ENCODE data around the gene GNA14.

DNA sequence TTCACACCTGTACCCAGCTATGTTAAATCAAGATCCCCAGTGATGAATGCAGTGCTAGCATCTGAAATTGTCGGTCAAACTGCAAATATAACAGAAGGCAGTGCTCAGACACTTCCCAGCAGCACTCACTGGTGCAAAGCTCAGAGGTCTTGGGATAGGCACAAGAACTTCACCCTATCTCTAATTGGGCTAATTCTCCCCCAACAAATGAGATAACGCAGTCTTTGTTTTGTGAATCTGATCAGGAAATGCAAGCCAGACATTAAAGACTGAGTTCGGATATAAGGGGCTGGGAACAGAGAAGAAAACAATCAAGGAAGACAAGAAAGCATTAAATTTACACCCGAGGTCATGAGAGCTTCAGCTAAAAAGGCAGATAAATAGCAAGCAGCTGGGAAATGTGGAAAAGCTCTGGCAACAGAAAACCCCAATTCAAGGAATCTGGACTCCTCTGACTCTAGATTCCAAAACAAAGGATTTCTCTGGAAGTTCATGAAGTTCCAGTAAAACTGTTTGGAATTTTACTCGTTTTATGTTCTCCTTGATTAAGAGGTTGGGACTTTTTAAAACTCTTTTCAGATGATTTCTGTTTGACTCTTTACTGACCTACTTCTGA, 65.1 kb downstream of the GNA14 start:
- TF ChIP-seq, protein P1, sequence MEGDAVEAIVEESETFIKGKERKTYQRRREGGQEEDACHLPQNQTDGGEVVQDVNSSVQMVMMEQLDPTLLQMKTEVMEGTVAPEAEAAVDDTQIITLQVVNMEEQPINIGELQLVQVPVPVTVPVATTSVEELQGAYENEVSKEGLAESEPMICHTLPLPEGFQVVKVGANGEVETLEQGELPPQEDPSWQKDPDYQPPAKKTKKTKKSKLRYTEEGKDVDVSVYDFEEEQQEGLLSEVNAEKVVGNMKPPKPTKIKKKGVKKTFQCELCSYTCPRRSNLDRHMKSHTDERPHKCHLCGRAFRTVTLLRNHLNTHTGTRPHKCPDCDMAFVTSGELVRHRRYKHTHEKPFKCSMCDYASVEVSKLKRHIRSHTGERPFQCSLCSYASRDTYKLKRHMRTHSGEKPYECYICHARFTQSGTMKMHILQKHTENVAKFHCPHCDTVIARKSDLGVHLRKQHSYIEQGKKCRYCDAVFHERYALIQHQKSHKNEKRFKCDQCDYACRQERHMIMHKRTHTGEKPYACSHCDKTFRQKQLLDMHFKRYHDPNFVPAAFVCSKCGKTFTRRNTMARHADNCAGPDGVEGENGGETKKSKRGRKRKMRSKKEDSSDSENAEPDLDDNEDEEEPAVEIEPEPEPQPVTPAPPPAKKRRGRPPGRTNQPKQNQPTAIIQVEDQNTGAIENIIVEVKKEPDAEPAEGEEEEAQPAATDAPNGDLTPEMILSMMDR (IDR thresholded peaks at IDR 0.05): no peak
- no peak for TF ChIP-seq POLR2A (IDR thresholded peaks at IDR 0.05)

All from lower leg skin (tissue), 3 donors.